Measurements from ENCODE around the gene TMEM272. TPM values are rescaled to one million over a fixed set of nuclear protein-coding genes. Genes with fewer than 3 reads are reported as not detected.

The TMEM272 gene
- polyA plus RNA-seq, 1 donor = 1.1 TPM

Other genes with a start within 250 kb of the TMEM272 start
- 19.3 TPM for gene DHRS12, start 41.0 kb downstream of the TMEM272 start, polyA plus RNA-seq
- 0.15 TPM for gene CCDC70, start 16.8 kb upstream of the TMEM272 start, polyA plus RNA-seq
- 47.4 TPM for gene ATP7B, start 166.3 kb upstream of the TMEM272 start, polyA plus RNA-seq
- 27.1 TPM for gene ALG11, start 167.2 kb upstream of the TMEM272 start, polyA plus RNA-seq
- gene UTP14C, start 179.5 kb upstream of the TMEM272 start, polyA plus RNA-seq = 23.8 TPM

All from large intestine (tissue), 1 donor.